ENCODE measurements around the gene GPR37L1.

Gene GPR37L1, protein sequence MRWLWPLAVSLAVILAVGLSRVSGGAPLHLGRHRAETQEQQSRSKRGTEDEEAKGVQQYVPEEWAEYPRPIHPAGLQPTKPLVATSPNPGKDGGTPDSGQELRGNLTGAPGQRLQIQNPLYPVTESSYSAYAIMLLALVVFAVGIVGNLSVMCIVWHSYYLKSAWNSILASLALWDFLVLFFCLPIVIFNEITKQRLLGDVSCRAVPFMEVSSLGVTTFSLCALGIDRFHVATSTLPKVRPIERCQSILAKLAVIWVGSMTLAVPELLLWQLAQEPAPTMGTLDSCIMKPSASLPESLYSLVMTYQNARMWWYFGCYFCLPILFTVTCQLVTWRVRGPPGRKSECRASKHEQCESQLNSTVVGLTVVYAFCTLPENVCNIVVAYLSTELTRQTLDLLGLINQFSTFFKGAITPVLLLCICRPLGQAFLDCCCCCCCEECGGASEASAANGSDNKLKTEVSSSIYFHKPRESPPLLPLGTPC

DNA sequence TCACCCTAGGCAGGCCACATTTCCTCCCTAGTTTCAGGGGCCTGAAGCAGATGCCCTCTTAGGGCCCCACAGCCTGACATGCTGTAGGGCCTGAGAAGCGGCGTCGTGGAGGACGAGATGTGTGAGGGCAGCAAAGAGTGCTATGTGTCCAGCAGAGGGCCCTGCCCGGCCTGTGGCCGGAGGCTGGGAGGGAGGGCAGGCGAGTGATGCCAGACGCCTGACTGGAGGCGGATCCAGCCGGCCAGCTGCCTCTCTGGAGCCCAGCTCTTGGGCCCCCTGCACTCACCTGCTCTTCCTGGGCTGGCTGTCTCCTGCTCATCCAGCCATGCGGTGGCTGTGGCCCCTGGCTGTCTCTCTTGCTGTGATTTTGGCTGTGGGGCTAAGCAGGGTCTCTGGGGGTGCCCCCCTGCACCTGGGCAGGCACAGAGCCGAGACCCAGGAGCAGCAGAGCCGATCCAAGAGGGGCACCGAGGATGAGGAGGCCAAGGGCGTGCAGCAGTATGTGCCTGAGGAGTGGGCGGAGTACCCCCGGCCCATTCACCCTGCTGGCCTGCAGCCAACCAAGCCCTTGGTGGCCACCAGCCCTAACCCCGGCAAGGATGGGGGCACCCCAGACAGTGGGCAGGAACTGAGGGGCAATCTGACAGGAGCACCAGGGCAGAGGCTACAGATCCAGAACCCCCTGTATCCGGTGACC, at the start of gene GPR37L1:
Gene GPR37L1, plus strand, starts transcription at position 279 of the 697 bp plus-strand sequence. Its CDS starts 47 bp downstream, at position 326.
- Histone ChIP-seq H3K36me3 (ENCODE audit: control insufficient read depth in 1 of 2, insufficient read depth in 2 of 2, low read length in 2 of 2) (no peaks in the 10 kb centered on the region), H3K9ac (ENCODE audit: low read depth in 1 of 2, low read length in 2 of 2) (no peak within 1 kb of the TSS), H3K4me3 (ENCODE audit: low read depth in 1 of 2, low read length in 2 of 2) (no peak within 1 kb of the TSS), H3K27ac (ENCODE audit: low read depth, low read length) (no peak within 1 kb of the TSS), H3K4me1 (ENCODE audit: control insufficient read depth in 1 of 2, insufficient read depth in 2 of 2, low read length in 2 of 2) (peaks cover 4 to 9% of the 10 kb centered on the region in 2 donors), H3K27me3 (ENCODE audit: control insufficient read depth in 1 of 2, insufficient read depth in 2 of 2, low read length in 2 of 2) (no peaks in the 10 kb centered on the region), H3K9me3 (ENCODE audit: control insufficient read depth in 1 of 2, low read length in 2 of 2) (no peaks in the 10 kb centered on the region)

DNA sequence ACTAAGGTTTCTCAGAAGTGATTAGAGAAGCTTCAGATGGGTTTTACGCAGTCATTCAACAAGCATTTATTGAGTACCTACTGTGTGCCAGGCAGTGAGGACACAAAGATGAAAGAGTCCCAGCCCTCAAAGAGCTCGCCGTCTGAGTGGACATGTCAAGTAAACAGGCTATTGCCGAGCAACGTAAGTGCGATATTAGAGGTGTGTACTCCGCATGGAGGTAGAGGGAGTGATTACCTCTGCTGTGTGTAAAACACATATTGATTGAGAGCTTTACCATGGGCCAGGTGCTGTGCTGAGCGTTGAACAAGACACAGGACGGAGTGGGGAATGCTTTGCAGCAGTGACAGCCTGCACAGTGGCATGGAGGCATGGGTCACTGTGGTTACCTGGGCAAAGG, 49.5 kb upstream of the GPR37L1 start:
- no peaks in the 10 kb centered on the region for H3K36me3 ChIP-seq (ENCODE audit: control insufficient read depth in 1 of 2, insufficient read depth in 2 of 2, low read length in 2 of 2)
- H3K4me3 ChIP-seq (ENCODE audit: low read depth in 1 of 2, low read length in 2 of 2), result no peak overlapping the region
- H3K9me3 ChIP-seq (ENCODE audit: control insufficient read depth in 1 of 2, low read length in 2 of 2), result no peaks in the 10 kb centered on the region
- peaks cover 43 to 54% of the 10 kb centered on the region in 2 donors for H3K4me1 ChIP-seq (ENCODE audit: control insufficient read depth in 1 of 2, insufficient read depth in 2 of 2, low read length in 2 of 2)
- no peak overlapping the region for H3K27ac ChIP-seq (ENCODE audit: low read depth, low read length)
- no peaks in the 10 kb centered on the region for H3K27me3 ChIP-seq (ENCODE audit: control insufficient read depth in 1 of 2, insufficient read depth in 2 of 2, low read length in 2 of 2)
- peak overlapping the region in 1 of 2 donors; percentile 48 for H3K9ac ChIP-seq (ENCODE audit: low read depth in 1 of 2, low read length in 2 of 2)

DNA sequence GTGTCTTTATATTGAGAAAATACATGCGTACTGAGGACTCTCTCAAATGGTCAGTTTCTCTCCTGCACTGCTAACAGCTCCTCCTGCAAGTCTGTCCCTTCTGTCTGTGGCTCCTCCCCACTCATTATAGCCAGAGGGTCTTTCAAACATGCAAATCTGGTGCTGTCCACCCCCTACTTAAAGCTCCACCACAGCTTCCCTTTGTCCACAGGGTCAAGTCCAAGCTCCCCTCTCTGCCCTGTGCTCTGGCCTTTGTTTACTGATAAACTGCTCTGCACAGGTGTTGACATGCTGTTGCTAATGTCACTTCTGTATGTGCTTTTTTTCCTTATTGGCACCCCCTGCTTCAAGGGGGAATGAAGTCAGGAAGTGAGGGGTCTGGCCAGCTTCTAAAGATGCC, 47.7 kb upstream of the GPR37L1 start:
- Histone ChIP-seq H3K27me3 (ENCODE audit: control insufficient read depth in 1 of 2, insufficient read depth in 2 of 2, low read length in 2 of 2) (no peaks in the 10 kb centered on the region), H3K4me1 (ENCODE audit: control insufficient read depth in 1 of 2, insufficient read depth in 2 of 2, low read length in 2 of 2) (peaks cover 43 to 50% of the 10 kb centered on the region in 2 donors), H3K36me3 (ENCODE audit: control insufficient read depth in 1 of 2, insufficient read depth in 2 of 2, low read length in 2 of 2) (no peaks in the 10 kb centered on the region), H3K4me3 (ENCODE audit: low read depth in 1 of 2, low read length in 2 of 2) (no peak overlapping the region), H3K27ac (ENCODE audit: low read depth, low read length) (peak overlapping the region; percentile 74), H3K9me3 (ENCODE audit: control insufficient read depth in 1 of 2, low read length in 2 of 2) (no peaks in the 10 kb centered on the region), H3K9ac (ENCODE audit: low read depth in 1 of 2, low read length in 2 of 2) (peak overlapping the region; percentile 66 to 76)

DNA sequence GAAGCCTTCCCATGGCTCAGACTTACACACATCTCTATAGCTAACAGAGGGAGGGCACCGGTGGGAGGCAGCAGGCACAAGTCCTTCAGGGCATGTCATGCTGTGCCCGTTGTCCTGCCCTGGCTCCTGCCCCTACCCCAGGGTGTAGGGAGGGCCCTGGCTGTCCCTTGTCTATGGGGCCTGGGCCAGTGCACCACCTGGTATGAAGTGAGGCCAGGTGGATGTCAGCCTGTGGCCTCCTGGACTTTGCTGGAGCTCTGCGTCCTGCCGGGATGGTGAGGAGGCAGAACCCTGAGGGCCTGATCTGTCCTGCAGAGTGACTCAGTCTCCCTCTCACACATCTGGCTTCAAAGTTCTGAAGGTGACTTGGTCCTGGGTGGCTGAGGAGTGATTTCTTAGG, 47.3 kb upstream of the GPR37L1 start:
- H3K9ac ChIP-seq (ENCODE audit: low read depth in 1 of 2, low read length in 2 of 2), result peak overlapping the region; percentile 66 to 76
- H3K9me3 ChIP-seq (ENCODE audit: control insufficient read depth in 1 of 2, low read length in 2 of 2), result no peaks in the 10 kb centered on the region
- H3K27ac ChIP-seq (ENCODE audit: low read depth, low read length), result peak overlapping the region; percentile 74
- no peaks in the 10 kb centered on the region for H3K36me3 ChIP-seq (ENCODE audit: control insufficient read depth in 1 of 2, insufficient read depth in 2 of 2, low read length in 2 of 2)
- H3K4me1 ChIP-seq (ENCODE audit: control insufficient read depth in 1 of 2, insufficient read depth in 2 of 2, low read length in 2 of 2), result peaks cover 43 to 50% of the 10 kb centered on the region in 2 donors
- H3K4me3 ChIP-seq (ENCODE audit: low read depth in 1 of 2, low read length in 2 of 2), result peak overlapping the region in 1 of 2 donors; percentile 2
- H3K27me3 ChIP-seq (ENCODE audit: control insufficient read depth in 1 of 2, insufficient read depth in 2 of 2, low read length in 2 of 2), result no peaks in the 10 kb centered on the region

DNA sequence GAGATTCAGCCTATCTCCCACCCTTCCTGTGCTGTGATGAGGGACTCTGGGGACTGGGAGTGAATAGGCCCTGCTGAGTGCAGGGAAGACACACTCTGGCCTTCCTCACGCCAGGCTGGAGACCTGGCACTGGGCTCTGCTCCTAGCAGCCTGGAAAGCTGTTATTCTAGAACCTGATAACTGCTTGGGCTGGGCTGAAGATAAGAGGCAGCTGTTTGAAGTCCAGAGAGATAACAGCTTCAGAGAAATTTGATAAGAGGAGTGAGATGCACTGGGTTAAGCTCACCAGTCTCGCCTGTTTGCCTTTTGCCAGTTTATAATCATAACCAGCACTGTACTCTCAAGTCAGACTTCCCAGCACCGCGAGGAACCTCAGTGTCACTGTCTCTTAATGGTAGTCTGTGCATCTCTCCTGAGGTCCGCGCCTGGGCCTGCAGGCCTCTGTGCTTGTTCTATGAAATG, 46.6 kb upstream of the GPR37L1 start:
- Histone ChIP-seq H3K9ac (ENCODE audit: low read depth in 1 of 2, low read length in 2 of 2) (peak overlapping the region; percentile 66 to 76), H3K36me3 (ENCODE audit: control insufficient read depth in 1 of 2, insufficient read depth in 2 of 2, low read length in 2 of 2) (no peaks in the 10 kb centered on the region), H3K4me3 (ENCODE audit: low read depth in 1 of 2, low read length in 2 of 2) (peak overlapping the region in 1 of 2 donors; percentile 12), H3K9me3 (ENCODE audit: control insufficient read depth in 1 of 2, low read length in 2 of 2) (no peaks in the 10 kb centered on the region), H3K27ac (ENCODE audit: low read depth, low read length) (peak overlapping the region; percentile 74), H3K27me3 (ENCODE audit: control insufficient read depth in 1 of 2, insufficient read depth in 2 of 2, low read length in 2 of 2) (no peaks in the 10 kb centered on the region), H3K4me1 (ENCODE audit: control insufficient read depth in 1 of 2, insufficient read depth in 2 of 2, low read length in 2 of 2) (peaks cover 43 to 49% of the 10 kb centered on the region in 2 donors)

DNA sequence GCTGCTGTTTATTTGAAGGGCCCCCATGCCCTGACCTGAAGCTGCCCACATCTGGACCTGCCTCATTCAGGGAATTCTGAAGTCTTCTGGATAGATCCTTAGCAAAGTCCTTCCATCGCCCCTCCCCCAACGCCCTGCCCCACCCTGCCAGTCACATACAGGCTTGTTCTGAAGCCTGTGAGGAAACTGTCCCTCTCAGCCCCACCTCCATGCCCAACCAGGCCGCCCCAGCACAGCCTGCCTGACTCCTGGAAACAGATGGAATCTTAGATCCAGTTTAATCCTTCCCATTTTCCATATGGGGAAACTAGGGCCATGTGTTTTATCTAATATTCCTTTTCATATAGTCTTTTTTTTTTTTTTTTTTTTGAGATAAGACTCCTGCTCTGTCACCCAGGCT, 44.5 kb upstream of the GPR37L1 start:
- Histone ChIP-seq H3K36me3 (ENCODE audit: control insufficient read depth in 1 of 2, insufficient read depth in 2 of 2, low read length in 2 of 2) (no peaks in the 10 kb centered on the region), H3K9ac (ENCODE audit: low read depth in 1 of 2, low read length in 2 of 2) (no peak overlapping the region), H3K27me3 (ENCODE audit: control insufficient read depth in 1 of 2, insufficient read depth in 2 of 2, low read length in 2 of 2) (no peaks in the 10 kb centered on the region), H3K27ac (ENCODE audit: low read depth, low read length) (no peak overlapping the region), H3K4me1 (ENCODE audit: control insufficient read depth in 1 of 2, insufficient read depth in 2 of 2, low read length in 2 of 2) (peaks cover 42 to 50% of the 10 kb centered on the region in 2 donors), H3K4me3 (ENCODE audit: low read depth in 1 of 2, low read length in 2 of 2) (no peak overlapping the region), H3K9me3 (ENCODE audit: control insufficient read depth in 1 of 2, low read length in 2 of 2) (no peaks in the 10 kb centered on the region)

DNA sequence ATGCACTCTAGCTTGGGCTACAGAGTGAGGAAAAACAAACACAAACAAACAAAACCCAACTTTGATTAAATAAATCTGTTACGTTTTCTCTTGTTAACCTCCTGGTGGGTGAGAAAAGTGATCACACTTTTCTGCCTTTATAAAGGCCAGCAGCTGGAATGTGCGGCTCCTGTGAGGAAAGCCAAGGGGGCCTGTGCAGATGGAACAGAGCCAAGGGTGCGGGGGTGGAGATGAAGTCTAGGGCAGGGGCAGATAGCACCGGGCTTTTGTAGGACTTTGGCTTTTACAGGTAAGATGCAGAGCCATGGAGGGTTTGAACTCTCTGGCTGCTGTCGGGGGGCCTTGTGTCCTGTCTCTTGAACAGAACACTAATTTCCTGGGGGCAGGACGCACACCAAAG, 40.7 kb upstream of the GPR37L1 start:
- peaks cover 39 to 48% of the 10 kb centered on the region in 2 donors for H3K4me1 ChIP-seq (ENCODE audit: control insufficient read depth in 1 of 2, insufficient read depth in 2 of 2, low read length in 2 of 2)
- peak overlapping the region in 1 of 2 donors; percentile 39 for H3K9ac ChIP-seq (ENCODE audit: low read depth in 1 of 2, low read length in 2 of 2)

DNA sequence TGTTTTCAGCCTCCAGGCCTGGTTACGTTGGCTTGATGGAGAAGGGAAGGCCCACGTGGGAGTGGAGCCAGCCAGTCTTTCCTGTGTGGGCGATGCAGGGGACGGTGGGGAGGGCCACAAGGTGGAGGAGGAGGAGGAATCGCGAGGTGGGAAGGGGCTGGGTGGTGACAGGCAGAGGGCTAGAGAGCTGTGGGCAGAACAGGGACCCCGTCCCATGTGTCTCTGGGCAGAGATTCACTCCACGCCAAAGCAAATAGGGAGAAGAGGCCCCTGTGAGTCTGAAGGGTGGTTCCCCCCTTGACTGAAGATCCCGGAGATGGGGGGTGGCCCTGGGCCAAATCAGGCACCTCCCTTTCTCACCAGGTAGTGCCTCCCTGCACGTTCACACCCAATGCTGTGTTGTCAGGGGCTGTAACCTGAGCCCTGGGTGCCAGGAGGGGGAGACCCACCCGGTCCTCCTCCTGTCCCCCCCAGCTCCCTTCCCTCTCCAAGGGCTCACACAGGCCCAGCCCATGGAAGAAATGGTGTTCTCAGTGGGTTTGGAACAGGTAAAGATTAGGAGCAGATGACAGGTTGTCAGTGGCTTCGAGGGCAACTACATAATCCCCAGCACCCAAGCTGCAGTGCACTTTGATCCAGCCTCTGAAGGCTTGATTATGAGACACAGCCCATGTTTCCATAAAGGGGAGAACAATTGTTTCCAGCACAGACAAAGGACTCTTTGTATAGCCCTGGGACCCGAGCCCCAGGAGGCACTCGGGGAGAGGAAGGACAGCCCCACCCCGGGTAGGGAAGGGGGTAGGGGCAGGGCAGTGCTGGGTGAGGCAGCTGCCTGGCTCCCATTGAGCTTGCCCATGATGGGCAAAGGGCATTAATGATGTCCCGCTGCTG, 37.7 kb upstream of the GPR37L1 start:
- H3K4me1 ChIP-seq (ENCODE audit: control insufficient read depth in 1 of 2, insufficient read depth in 2 of 2, low read length in 2 of 2), result peaks cover 34 to 53% of the 10 kb centered on the region in 2 donors
- no peaks in the 10 kb centered on the region for H3K9me3 ChIP-seq (ENCODE audit: control insufficient read depth in 1 of 2, low read length in 2 of 2)
- H3K27ac ChIP-seq (ENCODE audit: low read depth, low read length), result peak overlapping the region; percentile 92
- H3K9ac ChIP-seq (ENCODE audit: low read depth in 1 of 2, low read length in 2 of 2), result peak overlapping the region; percentile 66 to 69
- H3K36me3 ChIP-seq (ENCODE audit: control insufficient read depth in 1 of 2, insufficient read depth in 2 of 2, low read length in 2 of 2), result no peaks in the 10 kb centered on the region
- H3K4me3 ChIP-seq (ENCODE audit: low read depth in 1 of 2, low read length in 2 of 2), result peak overlapping the region; percentile 9 to 26
- no peaks in the 10 kb centered on the region for H3K27me3 ChIP-seq (ENCODE audit: control insufficient read depth in 1 of 2, insufficient read depth in 2 of 2, low read length in 2 of 2)

More for the DNA sequence above, 40.7 kb upstream of the GPR37L1 start:
- H3K27ac ChIP-seq (ENCODE audit: low read depth, low read length), result no peak overlapping the region
- H3K36me3 ChIP-seq (ENCODE audit: control insufficient read depth in 1 of 2, insufficient read depth in 2 of 2, low read length in 2 of 2), result no peaks in the 10 kb centered on the region
- H3K27me3 ChIP-seq (ENCODE audit: control insufficient read depth in 1 of 2, insufficient read depth in 2 of 2, low read length in 2 of 2), result no peaks in the 10 kb centered on the region
- H3K9me3 ChIP-seq (ENCODE audit: control insufficient read depth in 1 of 2, low read length in 2 of 2), result no peaks in the 10 kb centered on the region
- no peak overlapping the region for H3K4me3 ChIP-seq (ENCODE audit: low read depth in 1 of 2, low read length in 2 of 2)

DNA sequence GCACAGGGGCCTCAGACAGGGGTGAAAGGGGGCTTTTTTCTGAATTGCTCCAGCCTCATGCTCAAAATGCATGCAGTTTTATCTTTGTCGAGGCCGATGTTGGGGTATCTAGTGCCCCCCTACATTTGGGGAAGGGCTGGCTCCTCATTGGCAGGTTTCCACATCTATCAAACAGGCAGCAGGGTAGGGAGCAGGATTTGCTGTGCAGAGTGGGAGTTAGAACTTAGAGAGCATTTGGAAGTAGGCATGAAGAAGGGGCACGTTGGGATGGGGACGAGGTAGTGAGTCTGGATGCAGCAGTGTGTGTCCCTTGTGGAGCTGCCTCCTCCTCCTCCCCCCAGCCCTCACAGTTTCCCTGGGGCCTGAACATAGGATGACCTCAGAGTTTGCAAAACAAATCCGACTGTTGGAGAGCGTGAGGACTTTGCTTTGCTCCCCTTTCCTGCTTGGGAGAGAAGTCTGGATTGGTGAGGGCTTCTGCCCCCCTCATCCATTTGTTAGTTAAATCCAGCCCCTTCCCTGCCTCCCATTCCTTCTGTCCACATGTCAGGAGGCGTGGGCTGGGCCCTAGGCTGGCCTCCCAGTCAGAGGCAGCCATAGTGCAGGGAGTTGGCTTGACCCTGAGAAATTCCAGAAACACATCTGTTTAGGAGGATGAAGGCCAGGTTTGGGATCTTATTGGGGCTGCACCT, 36.9 kb upstream of the GPR37L1 start:
- peak overlapping the region; percentile 63 to 69 for H3K9ac ChIP-seq (ENCODE audit: low read depth in 1 of 2, low read length in 2 of 2)
- peak overlapping the region; percentile 9 to 26 for H3K4me3 ChIP-seq (ENCODE audit: low read depth in 1 of 2, low read length in 2 of 2)
- no peaks in the 10 kb centered on the region for H3K27me3 ChIP-seq (ENCODE audit: control insufficient read depth in 1 of 2, insufficient read depth in 2 of 2, low read length in 2 of 2)
- H3K9me3 ChIP-seq (ENCODE audit: control insufficient read depth in 1 of 2, low read length in 2 of 2), result no peaks in the 10 kb centered on the region
- peaks cover 34 to 53% of the 10 kb centered on the region in 2 donors for H3K4me1 ChIP-seq (ENCODE audit: control insufficient read depth in 1 of 2, insufficient read depth in 2 of 2, low read length in 2 of 2)
- no peaks in the 10 kb centered on the region for H3K36me3 ChIP-seq (ENCODE audit: control insufficient read depth in 1 of 2, insufficient read depth in 2 of 2, low read length in 2 of 2)
- H3K27ac ChIP-seq (ENCODE audit: low read depth, low read length), result peak overlapping the region; percentile 90

Measured in duodenal mucosa (tissue), 2 donors.